HG02938 (cell line): ENCODE results near the gene DRICH1.
"Not testable (repeated sequence)": the region's sequence is repeated elsewhere in the genome, so short reads cannot be mapped to it uniquely, and the experiment has no call there.

ENCODE experiments used
- ATAC-seq: cut with Tn5 transposase; IDR thresholded peaks from one replicate; pipeline ENCODE4 v1.9.1; 2021; ENCODE audit warnings: mild to moderate bottlenecking, moderate library complexity; ENCODE audit not compliant: unreplicated experiment

Gene DRICH1

DNA sequence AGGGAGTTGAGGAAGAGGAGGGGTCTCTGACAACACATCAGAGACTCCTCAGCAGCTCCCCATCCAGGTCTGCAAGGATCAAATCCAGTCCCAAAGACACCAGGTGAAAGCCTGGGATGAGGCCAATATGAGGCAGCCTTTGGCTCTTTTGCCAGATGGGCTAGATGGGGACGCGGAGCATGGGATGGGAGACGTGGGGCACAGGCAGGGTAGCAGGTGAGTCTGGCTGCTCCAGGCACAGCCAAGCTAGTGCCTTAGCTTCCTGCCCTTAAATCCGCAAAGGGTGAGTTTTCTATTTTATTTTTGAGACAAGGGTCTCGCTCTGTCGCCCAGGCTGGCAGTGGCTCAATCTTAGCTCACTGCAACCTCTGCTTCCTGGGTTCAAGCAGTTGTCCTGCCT is 19.6 kb upstream of the DRICH1 start:
- ATAC-seq = no peak

DNA sequence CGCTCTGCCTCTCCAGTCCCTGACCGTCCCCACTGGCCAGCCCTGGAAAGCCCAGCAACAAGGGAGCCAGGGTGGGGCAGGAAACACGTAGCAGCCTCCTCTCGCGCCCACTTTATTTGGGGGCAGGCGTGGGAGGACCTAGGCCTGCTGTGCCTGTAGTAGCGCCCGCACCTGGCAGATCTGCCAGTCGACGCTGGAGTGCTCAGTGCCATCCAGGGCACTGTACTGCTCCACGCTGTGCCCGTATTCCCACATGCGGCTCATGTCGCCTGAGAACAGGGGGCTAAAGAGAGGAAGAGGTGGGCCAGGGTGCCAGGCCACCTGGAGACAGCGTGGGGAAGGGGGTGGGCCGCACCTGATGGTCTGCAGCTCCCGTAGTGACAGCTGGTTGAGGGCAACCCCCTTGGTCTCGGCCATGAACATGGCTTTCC is 17.0 kb upstream of the DRICH1 start:
- ATAC-seq = no peak

DNA sequence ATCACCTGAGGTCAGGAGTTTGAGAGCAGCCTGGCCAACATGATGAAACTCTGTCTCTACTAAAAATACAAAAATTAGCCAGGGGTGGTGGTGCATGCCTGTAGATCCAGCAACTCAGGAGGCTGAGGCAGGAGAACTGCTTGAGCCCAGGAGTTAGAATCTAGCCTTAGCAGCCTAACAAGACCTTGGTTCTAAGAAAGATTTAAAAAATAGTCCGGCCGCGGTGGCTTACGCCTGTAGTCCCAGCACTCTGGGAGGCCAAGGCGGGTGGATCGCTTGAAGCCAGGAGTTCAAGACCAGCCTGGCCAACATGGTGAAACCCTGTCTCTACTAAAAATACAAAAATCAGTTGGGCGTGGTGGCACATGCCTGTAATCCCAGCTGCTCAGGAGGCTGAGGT is 14.4 kb upstream of the DRICH1 start:
- ATAC-seq = not testable (repeated sequence)

DNA sequence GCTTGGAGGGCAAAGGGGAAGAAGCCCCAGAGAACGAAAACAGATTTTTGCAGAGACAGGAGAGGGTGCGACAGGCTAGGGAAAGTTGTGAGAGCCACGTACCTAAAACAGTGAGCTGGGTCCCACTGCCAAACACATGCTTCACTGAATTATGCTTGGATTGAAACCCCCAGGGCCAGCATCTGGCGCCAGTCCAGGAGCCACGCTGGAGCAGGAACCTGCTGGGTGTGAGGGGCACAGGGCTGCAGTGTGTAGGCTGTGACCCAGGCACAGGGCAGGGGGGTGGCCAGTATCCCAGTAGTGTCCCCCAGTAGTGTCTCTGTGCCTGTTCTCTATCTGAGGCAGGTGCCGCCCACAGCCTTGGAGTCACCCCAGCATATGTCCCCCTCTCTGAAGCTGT is 8.1 kb upstream of the DRICH1 start:
- not testable (repeated sequence) for ATAC-seq

DNA sequence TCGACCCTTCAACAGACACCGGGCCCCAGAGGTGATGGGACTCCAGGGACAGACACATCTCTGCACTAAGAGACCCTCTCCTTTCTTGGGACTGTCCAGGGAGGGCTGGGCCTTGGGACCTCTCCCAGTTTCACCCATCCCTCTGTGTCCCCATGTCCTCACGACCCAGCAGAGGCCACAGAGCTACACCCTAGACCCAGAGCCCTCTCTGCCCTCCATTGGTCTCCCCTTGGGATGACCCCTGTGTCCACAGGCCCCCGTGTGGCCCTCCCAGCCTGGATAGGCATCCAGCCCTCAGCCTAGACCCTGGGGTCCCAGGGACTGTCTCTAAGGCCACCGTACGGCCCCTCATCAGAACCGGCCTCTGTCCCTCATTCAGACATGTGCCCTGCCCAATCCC is 7.5 kb upstream of the DRICH1 start:
- ATAC-seq = no peak

DNA sequence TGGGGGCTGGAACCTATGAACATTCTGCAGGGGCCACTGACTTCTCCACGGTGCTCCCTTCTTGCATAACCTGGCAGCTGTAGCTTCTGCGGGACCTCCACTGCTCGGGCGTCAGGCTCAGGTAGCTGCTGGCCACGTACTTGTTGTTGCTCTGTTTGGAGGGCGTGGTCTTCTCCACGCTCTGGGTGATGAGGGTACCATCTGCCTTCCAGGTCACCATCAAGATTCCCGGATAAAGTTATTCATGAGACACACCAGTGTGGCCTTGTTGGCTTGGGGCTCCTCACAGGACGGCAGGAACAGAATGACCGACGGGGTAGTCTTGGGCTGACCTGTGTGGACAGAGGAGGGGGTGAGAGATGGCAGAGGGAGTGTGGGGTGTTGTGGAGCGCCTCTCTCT is 6.5 kb upstream of the DRICH1 start:
- no peak for ATAC-seq

DNA sequence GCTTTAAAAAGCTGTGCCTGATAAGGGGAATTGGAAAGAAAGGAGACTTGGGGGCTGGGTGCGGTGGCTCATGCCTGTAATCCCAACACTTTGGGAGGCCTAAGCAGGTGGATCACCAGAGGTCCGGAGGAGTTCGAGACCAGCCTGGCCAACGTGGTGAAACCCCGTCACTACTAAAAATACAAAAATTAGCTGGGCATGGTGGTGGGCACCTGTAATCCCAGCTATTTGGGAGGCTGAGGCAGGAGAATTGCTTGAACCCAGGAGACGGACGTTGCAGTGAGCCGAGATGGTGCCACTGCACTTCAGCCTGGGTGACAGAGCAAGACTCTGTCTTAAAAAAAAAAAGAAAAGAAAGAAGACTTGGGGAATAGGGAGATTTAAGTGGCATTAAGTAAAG is 3.2 kb upstream of the DRICH1 start:
- not testable (repeated sequence) for ATAC-seq

DNA sequence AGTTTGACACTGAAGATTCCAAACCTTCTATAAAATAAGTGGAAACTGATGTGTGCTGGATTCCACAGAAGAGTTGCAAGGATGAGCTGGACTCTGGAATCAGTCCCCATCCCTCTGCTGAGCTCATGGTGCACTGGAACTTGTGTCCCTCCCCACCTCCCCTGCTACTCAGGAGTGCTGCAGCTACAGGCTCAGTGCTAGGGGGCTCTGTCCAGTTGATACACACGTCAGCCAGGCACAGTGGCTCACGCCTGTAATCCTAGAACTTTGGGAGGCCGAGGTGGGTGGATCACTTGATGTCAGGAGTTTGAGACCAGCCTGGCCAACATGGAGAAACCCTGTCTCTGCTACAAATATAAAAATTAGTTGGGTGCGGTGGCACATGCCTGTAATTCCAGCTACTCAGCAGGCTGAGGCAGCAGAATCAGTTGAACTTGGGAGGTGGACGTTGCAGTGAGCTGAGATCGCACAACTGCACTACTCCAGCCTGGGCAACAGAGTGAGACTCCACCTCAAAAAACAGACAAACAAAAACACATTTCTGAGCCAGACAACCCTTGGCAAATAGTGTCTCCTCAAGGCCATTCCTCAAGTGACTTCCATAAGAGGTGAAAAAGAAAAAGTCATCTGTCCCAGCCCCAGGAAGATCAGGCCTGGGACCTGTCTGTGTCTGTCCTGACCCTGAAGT is 3.9 kb downstream of the DRICH1 start:
- not testable (repeated sequence) for ATAC-seq

DNA sequence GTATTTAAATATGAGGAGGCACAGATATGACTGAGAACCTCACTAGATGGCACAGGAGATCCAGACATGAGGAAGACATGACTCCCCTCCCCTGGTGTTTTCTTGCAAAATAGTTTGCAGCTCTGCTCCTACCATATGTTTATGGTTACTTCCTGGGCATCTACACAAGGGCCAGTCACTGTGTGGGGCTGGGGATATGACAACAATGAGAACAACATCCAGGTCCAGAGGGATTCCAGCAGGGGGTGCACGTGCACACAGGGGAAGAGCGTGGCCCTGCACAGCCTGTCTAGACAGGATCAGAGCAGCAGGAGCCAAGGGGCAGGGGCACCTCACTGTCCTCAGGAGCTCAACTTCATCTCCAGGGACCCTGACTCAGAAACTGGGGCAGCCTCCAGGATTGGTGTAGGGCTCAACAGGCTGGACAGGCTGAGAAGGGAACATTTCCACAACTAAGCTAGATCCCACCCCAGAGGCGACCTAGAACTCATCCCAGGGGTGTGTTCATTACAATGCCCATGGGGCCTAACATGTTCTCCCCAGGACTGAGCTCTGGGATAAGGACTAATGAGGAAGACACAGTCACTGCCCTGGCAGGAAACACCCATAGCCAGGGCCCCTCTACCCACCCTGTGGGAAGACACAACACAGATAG is 4.6 kb downstream of the DRICH1 start:
- ATAC-seq = not testable (repeated sequence)

DNA sequence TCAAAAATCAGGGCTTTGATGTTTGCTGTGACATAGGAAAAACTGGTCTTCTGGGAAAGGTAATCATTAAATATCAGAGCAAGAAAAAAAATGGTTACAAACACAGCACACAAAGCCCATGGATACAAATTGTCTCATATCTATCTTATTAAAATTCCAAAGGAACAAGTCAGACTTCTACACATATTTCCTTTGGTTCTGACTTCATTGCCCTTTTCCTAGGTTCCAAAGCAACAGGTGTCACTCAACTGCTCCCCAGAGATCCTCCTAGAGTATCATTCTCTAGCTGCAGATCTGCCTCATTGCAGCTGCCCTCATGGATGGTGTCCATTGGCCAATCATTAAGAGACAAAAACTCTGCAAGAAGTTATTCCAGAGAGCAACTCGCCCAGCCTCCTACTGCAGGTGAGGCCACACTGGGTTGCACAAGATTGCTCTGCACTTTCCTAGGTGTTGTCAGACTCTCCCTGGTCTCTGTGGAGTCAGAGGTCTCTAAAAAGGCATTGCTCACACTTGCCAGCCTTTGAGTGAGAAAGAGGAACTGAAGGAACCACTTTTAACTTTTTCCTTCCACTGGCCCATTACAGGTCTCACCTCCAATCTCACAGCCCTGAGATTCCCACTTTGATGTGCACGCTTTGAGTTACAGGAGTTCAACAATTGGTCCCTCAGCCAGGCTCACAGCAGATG is 5.7 kb downstream of the DRICH1 start:
- ATAC-seq = no peak

DNA sequence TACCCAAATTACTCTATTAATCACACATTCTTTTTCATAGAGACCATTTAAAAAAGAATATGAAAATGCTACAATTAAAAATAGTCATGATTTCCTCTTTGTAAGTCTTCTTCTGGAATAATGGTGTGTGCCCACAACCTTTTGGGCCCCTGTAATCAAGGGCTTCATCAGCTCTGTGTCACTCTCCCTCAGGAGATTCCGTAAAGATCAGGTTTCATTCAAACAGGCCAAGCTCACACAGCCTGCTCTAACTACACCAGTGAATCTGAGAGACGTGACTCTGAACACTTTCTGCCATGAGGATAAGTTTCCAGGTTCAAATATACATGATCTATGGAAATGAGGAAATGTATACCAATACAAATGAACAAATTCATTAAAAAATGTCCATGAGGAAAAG is 9.5 kb downstream of the DRICH1 start:
- no peak for ATAC-seq

DNA sequence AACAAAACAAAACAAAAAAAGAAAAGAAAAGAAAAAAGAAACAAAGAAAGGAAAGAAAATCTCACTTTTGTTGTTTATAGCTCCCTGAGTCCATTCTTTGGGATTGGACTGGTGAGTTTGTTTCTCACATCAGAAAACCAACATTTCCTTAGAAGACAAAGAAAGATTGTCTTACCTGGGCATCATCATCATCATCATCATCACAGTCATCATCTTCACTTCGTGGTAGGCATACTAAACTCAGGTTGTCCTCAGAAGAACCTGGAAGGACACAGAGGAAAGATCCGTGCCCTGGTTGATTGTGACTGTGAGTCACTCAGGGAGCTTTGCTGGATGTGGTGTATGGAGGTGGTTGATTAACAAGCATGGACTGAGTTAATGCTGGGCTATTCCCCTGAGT is 10.2 kb downstream of the DRICH1 start:
- ATAC-seq = not testable (repeated sequence)

DNA sequence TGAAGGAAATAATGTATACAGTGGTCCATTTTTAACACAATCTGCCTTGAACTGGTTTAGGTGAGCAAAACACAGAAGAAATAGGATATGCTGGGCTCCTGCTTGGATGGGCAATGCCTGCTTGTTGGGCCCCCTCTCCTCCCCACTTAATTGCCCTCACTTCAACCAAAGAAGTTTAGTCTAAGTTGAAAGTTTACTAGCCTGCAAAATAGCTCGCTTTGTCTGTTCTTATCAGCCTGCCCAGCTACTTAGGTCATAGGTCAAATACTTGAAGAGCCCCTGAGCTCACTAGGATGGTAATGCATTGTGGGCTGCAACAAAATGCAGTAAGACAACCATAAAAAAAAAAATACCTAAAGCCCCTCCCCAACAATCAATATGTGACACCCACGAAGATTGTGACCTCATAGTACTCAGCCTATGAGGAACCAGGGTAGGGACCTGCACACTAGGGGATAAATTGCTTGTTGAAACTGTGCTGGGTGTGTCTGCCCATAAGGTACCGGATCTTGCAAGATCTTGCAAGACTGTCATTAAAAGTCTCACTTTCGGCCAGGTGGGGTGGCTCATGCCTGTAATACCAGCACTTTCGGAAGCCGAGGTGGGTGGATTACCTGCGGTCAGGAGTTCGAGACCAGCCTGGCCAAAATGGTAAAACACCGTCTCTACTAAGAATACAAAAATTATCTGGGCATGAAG is 10.9 kb downstream of the DRICH1 start:
- ATAC-seq = no peak

DNA sequence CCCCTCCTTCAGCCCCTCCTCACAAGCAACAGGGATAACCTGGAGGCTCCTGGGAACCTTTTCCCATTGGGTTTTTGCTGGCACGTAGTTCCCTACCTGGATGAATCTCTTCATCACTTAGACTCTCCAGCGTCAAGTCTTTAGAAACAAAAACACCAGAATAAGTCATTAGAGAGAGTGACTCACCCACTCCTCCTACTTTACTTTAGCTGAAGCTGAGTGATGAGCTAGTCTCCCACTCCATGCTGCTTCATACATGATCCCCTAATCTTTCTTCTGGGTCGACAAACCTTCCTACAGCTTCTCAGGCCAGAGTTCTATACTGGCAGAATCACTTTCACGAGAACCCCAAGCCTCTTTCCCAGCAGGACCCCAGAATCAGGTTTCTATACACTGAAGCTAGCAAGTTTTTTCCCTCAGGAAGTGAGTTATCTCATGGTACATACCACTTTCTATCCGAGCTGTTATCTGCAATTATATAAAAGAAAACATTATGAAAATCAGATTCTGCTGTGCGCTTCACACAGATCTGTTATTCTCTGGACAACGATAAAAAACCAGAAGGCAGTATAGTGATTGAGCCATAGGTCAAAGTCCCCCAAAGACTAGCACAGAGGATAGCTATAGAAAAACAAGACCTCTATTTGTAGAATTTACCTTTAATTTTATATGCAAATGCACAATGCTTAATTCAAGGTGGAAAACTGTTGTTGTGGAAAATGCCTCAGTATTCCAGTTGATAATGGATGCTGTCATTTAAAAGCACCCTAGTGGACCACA is 18.7 kb downstream of the DRICH1 start:
- no peak for ATAC-seq

DNA sequence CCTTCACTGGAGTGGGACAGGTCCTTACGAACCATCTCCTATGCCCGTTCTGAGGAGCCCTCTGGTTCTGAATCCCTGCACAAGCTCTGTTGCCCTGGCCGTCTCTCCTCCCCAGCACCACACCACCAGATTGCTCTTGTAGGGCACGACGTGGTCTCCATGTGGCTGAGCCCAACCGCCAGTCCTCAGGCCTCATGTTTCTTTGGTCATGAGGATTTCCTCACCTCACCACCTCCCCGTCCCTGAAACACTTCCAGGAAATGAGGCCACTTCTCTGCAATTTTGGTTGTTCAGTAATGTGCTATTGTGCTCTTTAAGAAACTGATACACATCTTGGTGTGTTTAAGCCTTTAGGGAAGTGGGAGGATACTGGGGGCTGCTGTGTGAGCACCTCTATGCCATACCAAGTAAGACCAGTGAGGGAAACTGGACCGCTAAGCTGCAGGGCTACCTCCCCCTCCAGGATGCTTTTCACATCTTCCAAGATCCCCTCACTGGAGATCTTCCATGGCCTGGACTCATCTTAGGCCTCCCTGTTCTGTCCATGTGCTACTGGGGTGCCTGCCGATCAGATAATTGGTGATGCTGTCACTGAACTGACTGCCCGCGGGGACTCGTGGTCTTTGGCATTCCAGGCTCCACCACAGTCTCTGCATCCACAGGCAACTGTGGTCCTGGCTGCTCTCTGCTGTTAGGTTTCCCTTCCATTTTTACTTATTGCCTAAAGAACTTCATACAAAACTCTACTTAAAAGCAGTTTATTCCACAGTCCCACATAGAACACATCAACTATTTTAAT is 21.9 kb downstream of the DRICH1 start:
- ATAC-seq = no peak

DNA sequence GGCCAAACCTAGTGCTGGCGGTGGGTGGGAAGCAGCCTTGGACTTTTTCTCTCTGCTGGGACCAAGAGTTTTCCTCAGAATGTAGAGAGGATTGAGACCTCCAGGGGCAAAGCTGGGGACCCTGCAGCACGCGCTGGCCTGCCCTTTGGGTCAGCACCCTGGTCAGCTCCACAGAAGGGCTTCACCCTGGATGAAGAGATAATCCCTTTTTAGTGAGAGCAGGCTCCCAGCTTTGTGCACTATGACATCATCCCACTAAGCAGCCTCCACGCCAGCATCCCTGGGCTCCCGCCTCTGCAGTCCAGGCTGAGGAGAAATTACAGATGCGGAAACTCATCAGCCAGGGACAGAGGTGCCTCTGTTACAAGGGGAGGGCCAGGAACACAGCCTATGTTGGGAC is 23.5 kb downstream of the DRICH1 start:
- ATAC-seq = no peak

DNA sequence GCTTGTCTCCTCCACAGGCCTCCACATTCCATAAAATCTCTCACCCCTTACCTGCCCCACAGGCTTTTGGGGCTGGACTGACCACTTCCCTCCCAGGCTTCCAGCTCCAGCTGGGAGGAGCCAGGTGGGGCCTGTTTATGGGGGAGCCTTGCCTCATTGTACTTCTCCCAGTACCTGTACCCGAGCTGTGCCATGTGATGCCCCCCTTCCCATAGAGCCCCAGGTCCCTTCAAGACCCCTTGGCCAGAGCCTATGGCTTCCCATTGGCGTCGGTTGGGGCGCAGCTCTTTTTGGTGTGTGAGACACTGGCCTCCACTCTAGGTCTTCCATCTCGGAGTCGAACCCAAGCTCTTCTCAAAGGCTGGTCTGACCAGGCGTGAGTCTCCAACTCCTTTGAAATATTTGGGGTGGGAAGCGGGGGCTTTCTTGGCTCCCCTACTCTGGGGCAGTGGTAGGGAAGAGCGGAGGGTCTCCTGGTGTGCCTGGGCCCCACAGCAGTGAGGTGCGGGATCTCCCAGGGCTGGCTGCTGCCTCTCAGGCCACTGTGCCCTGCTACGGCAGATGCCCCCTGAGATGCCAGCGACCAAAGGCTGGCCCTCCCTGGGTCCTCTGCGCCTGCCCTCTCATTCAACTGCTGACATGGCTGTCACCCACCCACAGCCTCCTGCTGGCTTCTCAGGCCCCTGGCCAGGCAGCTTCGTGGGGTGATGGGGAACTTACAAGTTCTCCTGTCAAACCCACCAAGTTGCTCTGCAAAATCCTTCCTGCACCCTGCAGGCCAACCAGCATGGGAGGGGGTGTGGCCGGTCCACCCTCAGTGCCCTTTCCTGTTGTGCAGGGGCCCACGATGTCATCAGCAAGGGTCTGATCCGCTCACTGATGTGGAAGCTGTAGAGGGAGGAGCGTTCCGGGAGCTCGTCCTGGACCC is 25.7 kb downstream of the DRICH1 start:
- no peak for ATAC-seq

DNA sequence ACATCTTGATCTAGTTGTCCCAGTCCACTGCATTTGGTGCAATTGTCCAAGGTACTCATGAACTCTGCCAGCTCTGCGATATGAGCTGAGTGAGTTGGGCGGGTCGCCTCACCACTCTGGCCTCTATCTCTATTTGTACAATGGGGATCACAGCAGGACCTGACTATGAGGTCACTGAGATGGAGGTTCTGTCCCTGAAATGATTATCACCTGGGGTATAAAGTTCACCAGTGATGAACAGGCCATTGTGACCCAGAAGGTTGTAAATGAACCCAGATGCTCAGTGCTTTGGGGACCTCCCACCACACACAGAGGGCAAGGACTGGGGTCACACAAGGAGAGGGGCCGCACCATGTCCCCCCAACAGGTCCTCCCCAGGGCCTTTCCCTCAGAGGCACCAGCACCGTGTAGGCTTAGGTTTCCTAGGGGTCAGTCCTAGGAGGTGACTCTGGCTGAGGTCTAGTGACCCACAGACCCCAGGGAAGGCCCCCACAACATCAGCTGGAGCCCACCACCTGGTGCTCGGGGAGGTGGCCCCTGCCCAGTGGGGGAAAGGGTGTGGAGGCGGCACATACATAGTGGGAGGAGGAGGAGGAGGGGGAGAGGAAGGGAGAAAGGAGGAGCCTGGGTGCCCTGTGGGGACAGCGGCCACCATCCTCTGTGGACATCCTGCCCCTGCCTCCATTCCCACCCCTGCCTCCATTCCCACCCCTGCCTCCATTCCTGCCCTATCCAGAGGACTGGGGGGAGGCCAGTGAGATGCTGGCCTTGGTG is 27.0 kb downstream of the DRICH1 start:
- ATAC-seq = no peak
